ENCODE measurements around the gene KNTC1.

GRCh38 chr12:122610911-122611310, 83.9 kb downstream of the KNTC1 start:
- TF ChIP-seq MXD3 (CRISPR knock-in tag; IDR thresholded peaks at IDR 0.05) (no peak), TARDBP (CRISPR knock-in tag; IDR thresholded peaks at IDR 0.05) (no peak), PHF20 (CRISPR knock-in tag; IDR thresholded peaks at IDR 0.05) (no peak), CTCF (CRISPR knock-in tag; IDR thresholded peaks at IDR 0.05) (no peak), CEBPZ (IDR thresholded peaks at IDR 0.05; ENCODE audit: low read length) (no peak), ZBTB1 (CRISPR knock-in tag; IDR thresholded peaks at IDR 0.05; ENCODE audit: borderline replicate concordance) (no peak), NFYB (CRISPR knock-in tag; IDR thresholded peaks at IDR 0.05) (no peak), FOXJ3 (CRISPR knock-in tag; IDR thresholded peaks at IDR 0.05; ENCODE audit: borderline replicate concordance) (no peak), SP2 (CRISPR knock-in tag; IDR thresholded peaks at IDR 0.05) (no peak), REL (CRISPR knock-in tag; conservative IDR thresholded peaks at IDR 0.05) (no peak), ASH2L (IDR thresholded peaks at IDR 0.05; ENCODE audit: insufficient read length, low read depth, low read length) (no peak), ZNF274 (CRISPR knock-in tag; IDR thresholded peaks at IDR 0.05) (no peak), PBX2 (CRISPR knock-in tag; IDR thresholded peaks at IDR 0.05) (no peak)

All from HepG2 (cell line).